ENCODE measurements around the gene CCDC171.

DNA sequence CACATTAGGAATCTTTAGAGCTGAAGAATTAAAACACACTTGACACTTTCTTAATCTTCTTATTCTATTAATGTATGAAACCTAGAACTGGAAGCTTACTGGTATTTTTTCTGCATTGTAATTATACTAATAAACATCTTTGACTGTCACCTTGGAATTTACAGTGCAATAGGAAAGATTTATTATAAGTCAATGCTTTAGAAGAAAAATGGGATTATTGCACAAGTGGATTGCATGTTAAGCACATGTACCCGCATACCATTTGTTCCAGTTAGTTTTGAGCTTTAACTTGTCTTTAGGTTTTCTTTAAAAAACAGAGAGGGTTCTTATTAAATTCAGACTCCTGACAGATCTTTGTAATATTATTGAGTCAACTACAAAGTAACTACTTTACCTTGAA lies 278.5 kb downstream of the CCDC171 start:
- TF ChIP-seq POLR2A (IDR thresholded peaks at IDR 0.05) (no peak), CTCF (IDR thresholded peaks at IDR 0.05) (no peak)

Measured in Peyer's patch (tissue), 4 donors.